Common myeloid progenitor, CD34-positive (primary cell): ENCODE measurements around the gene UCKL1.
A peak's percentile ranks its signal among the peaks of the same experiment; 100 is the strongest.

Experiments used
- CTCF ChIA-PET: fragments of 350-600 bp; sonication (Branson Sonifier 250); formaldehyde crosslinking; loops from one replicate; lab custom pipeline; 2021; ENCODE audit warnings: antibody characterized with exemption; lab: Charles Lee
- POLR2A ChIA-PET: fragments of 350-600 bp; sonication (Branson Sonifier 250); formaldehyde crosslinking; loops from one replicate; lab custom pipeline; 2021; ENCODE audit warnings: antibody characterized with exemption; lab: Charles Lee
- DNase-seq, 3 donors: peaks; one replicate each; pipeline versions ENCODE4 v3.0.0 to v3.0.0-alpha.2; 2013
- H3K27ac ChIP-seq, 2 experiments: 1 replicate in 1 of 2; 2 replicates in 1 of 2; pipeline ENCODE4 v1.7.0; 2013; ENCODE audit warnings: inconsistent platforms in 2 of 2, low read length in 2 of 2, mild to moderate bottlenecking in 2 of 2, low read depth in 1 of 2, moderate library complexity in 1 of 2; ENCODE audit not compliant: severe bottlenecking in 2 of 2, insufficient read depth in 1 of 2, poor library complexity in 1 of 2
- H3K27me3 ChIP-seq, 5 experiments: replicated peaks in 2 of 5; 1 replicate in 3 of 5; 2 replicates in 2 of 5; pipeline versions ENCODE4 v1.6.1 to v1.7.0; 2013; ENCODE audit warnings: low read length in 4 of 5, mild to moderate bottlenecking in 2 of 5, moderate library complexity in 2 of 5, inconsistent platforms in 1 of 5; ENCODE audit not compliant: insufficient read depth in 5 of 5, control insufficient read depth in 4 of 5
- H3K36me3 ChIP-seq, 4 experiments: 1 replicate in 2 of 4; 2 replicates in 2 of 4; pipeline versions ENCODE4 v1.6.1 to v1.7.0; 2013; ENCODE audit warnings: low read length in 3 of 4, control low read depth in 1 of 4, mild to moderate bottlenecking in 1 of 4; ENCODE audit not compliant: control insufficient read depth in 4 of 4, insufficient read depth in 4 of 4
- H3K4me1 ChIP-seq, 4 experiments: 1 replicate in 3 of 4; 2 replicates in 1 of 4; pipeline versions ENCODE4 v1.6.1 to v1.7.1; 2013; ENCODE audit warnings: low read length in 3 of 4, mild to moderate bottlenecking in 3 of 4, control low read depth in 1 of 4, inconsistent platforms in 1 of 4, moderate library complexity in 1 of 4; ENCODE audit not compliant: control insufficient read depth in 4 of 4, insufficient read depth in 4 of 4; ENCODE audit errors: control extremely low read depth in 1 of 4
- H3K4me3 ChIP-seq, 7 experiments: 1 replicate in 4 of 7; 2 replicates in 3 of 7; pipeline versions ENCODE4 v1.5.1 to v1.7.0; 2013; ENCODE audit warnings: mild to moderate bottlenecking in 7 of 7, low read length in 6 of 7, moderate library complexity in 6 of 7, inconsistent platforms in 2 of 7, low read depth in 2 of 7, control low read depth in 1 of 7; ENCODE audit not compliant: insufficient read depth in 4 of 7, control insufficient read depth in 1 of 7; ENCODE audit errors: extremely low read depth in 1 of 7
- H3K9me3 ChIP-seq, 5 experiments: 1 replicate in 4 of 5; 2 replicates in 1 of 5; pipeline versions ENCODE4 v1.6.1 to v1.7.1; 2013; ENCODE audit warnings: low read length in 4 of 5, mild to moderate bottlenecking in 2 of 5, inconsistent platforms in 1 of 5, low read depth in 1 of 5, moderate library complexity in 1 of 5; ENCODE audit not compliant: control insufficient read depth in 4 of 5, insufficient read depth in 2 of 5; ENCODE audit errors: control extremely low read depth in 1 of 5
- WGBS: methylation state at CpG from one replicate; pipeline ENCODE4 v1.1.5; 2013; ENCODE audit not compliant: insufficient coverage; 5-methylcytosine and 5-hydroxymethylcytosine counted together

UCKL1 gene

DNA sequence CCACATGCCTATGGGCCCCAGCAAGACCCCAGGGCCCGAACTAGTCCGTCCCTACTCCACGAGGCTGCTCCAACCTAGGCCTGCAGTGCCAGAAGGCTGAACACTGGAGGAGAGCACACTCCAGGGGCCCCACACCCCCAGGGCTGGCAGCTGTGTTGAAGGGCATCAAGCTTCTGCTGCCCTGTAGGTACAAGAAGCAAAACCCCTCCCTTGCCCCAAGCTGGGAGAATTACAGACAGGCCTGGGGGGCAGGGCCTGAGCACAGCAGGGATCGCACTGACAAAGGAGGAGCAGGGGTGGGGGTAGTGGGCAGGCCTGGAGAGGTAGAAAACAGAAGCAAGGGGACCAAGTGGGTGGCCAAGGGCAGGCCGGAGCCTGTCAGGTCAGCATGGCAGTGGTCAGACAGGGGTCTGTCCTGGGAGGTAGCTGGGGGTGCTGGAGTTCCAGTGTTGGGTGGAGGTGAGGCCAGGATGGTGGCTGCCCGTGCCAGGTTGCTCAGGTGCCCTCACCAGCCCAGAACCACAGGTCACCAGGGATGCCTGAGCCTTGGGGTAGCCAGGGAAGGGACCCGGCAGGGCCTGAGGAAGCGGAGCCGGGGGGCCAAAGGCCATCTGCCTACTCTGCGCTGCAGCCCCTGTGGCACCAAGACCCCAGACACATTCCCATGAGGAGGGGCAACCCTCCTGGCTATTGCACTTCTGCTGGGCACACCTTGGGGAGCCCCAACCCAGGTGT is 2.9 kb upstream of the UCKL1 start:
- over 99% methylated on average over 9 of the region's 10 CpGs for WGBS
- Histone ChIP-seq H3K36me3 (peaks cover 6 to 51% (median 35%) of the 10 kb centered on the region in 4 experiments), H3K9me3 (no peaks in the 10 kb centered on the region), H3K4me3 (no peak overlapping the region), H3K27ac (peak overlapping the region in 1 of 2 experiments; percentile 92), H3K27me3 (no peaks in the 10 kb centered on the region), H3K4me1 (peaks cover 0 to 36% (median 34%) of the 10 kb centered on the region in 4 experiments)
- ChIA-PET POLR2A (no interaction called here), CTCF (interaction anchor here (1.6 kb wide), 1 partner anchor 14 kb away, joined by 4 read pairs; no protein-coding TSS in a partner anchor)
- no peak for DNase-seq

- H3K36me3 ChIP-seq, result peaks cover 5 to 45% (median 32%) of the 10 kb centered on the region in 4 experiments
- H3K4me3 ChIP-seq, result no peak overlapping the region
- no peaks in the 10 kb centered on the region for H3K9me3 ChIP-seq
- no peaks in the 10 kb centered on the region for H3K27me3 ChIP-seq
- 93% methylated on average over 2 of the region's 4 CpGs for WGBS
- DNase-seq, result no peak
- H3K27ac ChIP-seq, result peak overlapping the region in 1 of 2 experiments; percentile 92
- peaks cover 0 to 42% (median 38%) of the 10 kb centered on the region in 4 experiments for H3K4me1 ChIP-seq
- CTCF ChIA-PET, result interaction anchor here (1.6 kb wide), 1 partner anchor 15 kb away, joined by 4 read pairs; no protein-coding TSS in a partner anchor
- POLR2A ChIA-PET, result no interaction called here
Measured at GRCh38 chr20:63958471-63958870, 2.3 kb upstream of the UCKL1 start.

- WGBS, result 87% methylated on average over 5 of the region's 13 CpGs
- H3K27me3 ChIP-seq, result no peaks in the 10 kb centered on the region
- ChIA-PET CTCF (interaction anchor here (1.4 kb wide), 1 partner anchor 16 kb away, joined by 3 read pairs; no protein-coding TSS in a partner anchor), POLR2A (no interaction called here)
- peak overlapping the region; percentile 84 to 92 for H3K27ac ChIP-seq
- H3K9me3 ChIP-seq, result no peaks in the 10 kb centered on the region
- H3K4me3 ChIP-seq, result peak overlapping the region in 4 of 7 experiments; percentile 64 to 82 (median 68)
- peaks cover 5 to 39% (median 28%) of the 10 kb centered on the region in 4 experiments for H3K36me3 ChIP-seq
- DNase-seq, result no peak
- H3K4me1 ChIP-seq, result peaks cover 0 to 42% (median 38%) of the 10 kb centered on the region in 4 experiments
Measured at GRCh38 chr20:63957690-63958441, 1.6 kb upstream of the UCKL1 start.

DNA sequence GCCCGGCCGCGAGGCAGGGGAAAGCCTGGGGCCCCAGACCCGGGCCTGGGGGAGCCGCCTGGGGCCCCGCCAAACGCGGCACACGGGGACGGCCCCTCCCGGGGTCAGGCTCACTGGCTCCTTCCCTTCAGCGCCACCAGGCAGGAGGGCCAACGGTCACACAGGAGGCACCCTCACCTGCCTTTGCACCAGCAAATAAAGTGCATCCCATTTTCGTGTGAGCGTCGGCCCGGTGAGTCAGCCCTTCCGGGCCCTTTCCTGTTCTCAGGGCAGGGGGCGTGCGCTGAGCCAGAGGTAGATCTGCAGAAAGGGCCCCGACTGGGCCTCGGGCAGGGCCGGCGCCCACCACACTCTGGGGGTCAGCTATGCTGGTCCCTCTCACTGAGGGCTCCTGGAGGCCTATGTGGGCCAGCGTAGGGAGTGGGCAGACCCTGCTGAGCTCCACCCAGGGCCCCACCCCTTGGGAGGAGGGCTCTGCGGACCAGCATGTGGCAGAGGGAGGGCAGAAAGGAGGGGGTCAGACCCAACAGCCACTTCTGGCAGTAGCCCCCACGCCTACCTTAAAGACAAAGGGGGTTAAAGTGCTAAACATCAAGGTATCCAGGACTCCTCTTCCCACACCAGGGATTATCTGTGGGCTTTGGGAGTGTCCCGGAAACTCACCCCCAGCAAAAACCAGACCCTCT is 931 bp upstream of the UCKL1 start:
- DNase-seq, result peak; percentile 69 to 87 (median 80)
- CTCF ChIA-PET, result interaction anchor here (0.7 to 1.4 kb wide), 2 partner anchors 17 to 23 kb away, joined by 3 to 6 read pairs; partner anchors contain the start of gene SAMD10
- POLR2A ChIA-PET, result no interaction called here

GRCh38 chr20:63956664-63957003 is 418 bp upstream of the UCKL1 start:
- POLR2A ChIA-PET, result no interaction called here
- Histone ChIP-seq H3K27me3 (no peaks in the 10 kb centered on the region), H3K9me3 (no peaks in the 10 kb centered on the region), H3K4me1 (peaks cover 0 to 42% (median 38%) of the 10 kb centered on the region in 4 experiments), H3K4me3 (peak overlapping the region; percentile 25 to 82 (median 64)), H3K36me3 (peaks cover 4 to 36% (median 21%) of the 10 kb centered on the region in 4 experiments), H3K27ac (peak overlapping the region; percentile 84 to 92)
- DNase-seq, result no peak
- no CpG with 5 or more reads among the region's 15 CpGs for WGBS
- CTCF ChIA-PET, result interaction anchor here (0.7 to 1.4 kb wide), 3 partner anchors 13 to 23 kb away, joined by 3 to 6 read pairs (median 3); partner anchors contain the start of gene SAMD10

More for the DNA sequence above, 931 bp upstream of the UCKL1 start:
- Histone ChIP-seq H3K36me3 (peaks cover 4 to 37% (median 24%) of the 10 kb centered on the region in 4 experiments), H3K27me3 (no peaks in the 10 kb centered on the region), H3K27ac (peak overlapping the region; percentile 84 to 92), H3K4me1 (peaks cover 0 to 42% (median 38%) of the 10 kb centered on the region in 4 experiments), H3K9me3 (no peaks in the 10 kb centered on the region), H3K4me3 (peak overlapping the region; percentile 25 to 82 (median 64))
- 0% methylated on average over 18 of the region's 28 CpGs for WGBS

DNA sequence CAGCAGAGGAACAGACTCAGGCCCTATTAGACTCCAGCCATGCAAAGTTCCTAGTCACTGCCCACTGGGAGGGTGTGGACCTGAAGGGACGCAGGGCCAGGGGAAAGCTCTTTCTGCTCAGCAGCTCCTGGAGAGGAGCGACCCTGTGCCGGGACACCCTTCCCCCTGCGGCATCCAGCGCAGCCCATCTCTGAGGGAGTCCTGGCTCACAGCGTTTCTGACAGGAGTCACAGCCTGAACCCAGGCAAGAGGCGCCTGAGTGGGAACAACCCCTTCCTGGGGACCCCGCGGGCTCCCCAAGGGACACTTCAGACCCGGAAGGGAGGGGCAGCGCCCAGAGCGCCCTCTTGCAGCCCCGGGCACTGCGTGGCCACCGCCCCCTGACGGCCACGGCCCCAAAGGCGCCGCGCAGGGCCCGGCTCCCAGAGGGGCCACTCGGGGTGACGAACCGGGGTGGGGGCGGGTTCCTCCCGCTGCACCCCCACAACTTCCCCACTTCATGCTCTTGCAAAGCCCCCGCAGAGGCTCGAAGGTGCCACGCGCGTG is 862 bp downstream of the UCKL1 start:
- H3K9me3 ChIP-seq, result no peaks in the 10 kb centered on the region
- no peaks in the 10 kb centered on the region for H3K27me3 ChIP-seq
- H3K36me3 ChIP-seq, result peaks cover 4 to 35% (median 15%) of the 10 kb centered on the region in 4 experiments
- H3K4me3 ChIP-seq, result peak overlapping the region; percentile 73 to 94 (median 82)
- DNase-seq, result peak in 2 of 3 donors; percentile 53 to 64
- H3K4me1 ChIP-seq, result peaks cover 0 to 42% (median 40%) of the 10 kb centered on the region in 4 experiments
- WGBS, result 6% methylated on average over 17 of the region's 31 CpGs
- POLR2A ChIA-PET, result no interaction called here
- H3K27ac ChIP-seq, result peak overlapping the region; percentile 50 to 84
- CTCF ChIA-PET, result interaction anchor here (1.0 to 1.2 kb wide), 3 partner anchors 18 to 63 kb away, joined by 3 read pairs; no protein-coding TSS in a partner anchor
